ENCODE measurements around the gene DUS3L. TPM values are rescaled to one million over a fixed set of nuclear protein-coding genes. Genes with fewer than 3 reads are reported as not detected.

The DUS3L gene
- total RNA-seq, 1 donor from 2014 or later, result 16.2 TPM

DNA sequence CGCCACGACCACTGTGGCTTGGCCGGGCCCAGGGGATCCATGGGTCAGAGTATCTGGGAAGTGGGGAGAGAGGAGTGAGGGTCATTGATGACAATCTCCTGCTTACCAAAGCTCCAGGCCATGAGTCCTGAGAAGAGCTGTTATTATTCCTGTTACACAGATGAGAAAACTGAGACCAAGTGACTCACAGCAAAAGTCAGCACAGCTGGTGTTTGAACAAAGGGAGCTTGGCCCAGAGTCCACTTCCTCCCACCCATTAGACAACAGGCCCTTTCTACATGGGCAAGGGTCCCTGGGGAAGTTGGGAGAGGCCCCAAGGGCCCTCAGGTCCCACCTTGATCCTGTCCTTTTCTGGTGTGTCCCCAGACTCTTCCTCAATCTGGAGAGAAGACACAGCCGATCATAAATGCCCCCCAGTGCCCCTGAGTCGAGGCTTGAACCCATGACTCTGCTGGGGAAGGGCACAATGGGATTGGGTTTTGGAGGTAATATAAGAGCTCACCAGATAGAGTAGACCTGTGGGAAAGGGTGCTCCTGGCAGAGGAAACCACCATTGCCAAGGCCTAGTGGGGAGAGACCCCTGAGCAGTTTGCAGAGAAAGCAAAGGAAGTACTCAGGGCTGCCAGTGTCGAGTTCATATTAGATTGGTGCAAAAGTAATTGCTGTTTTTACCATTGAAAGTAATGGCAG, 41.7 kb upstream of the DUS3L start:
- H3K27me3 Mint-ChIP-seq (ENCODE audit: unreplicated experiment), result peaks cover 8% of the 10 kb centered on the region
- H3K4me3 Mint-ChIP-seq (ENCODE audit: unreplicated experiment), result no peak overlapping the region
- H3K36me3 Mint-ChIP-seq (ENCODE audit: low read depth, unreplicated experiment), result no peaks in the 10 kb centered on the region
- TF ChIP-seq, protein P1, sequence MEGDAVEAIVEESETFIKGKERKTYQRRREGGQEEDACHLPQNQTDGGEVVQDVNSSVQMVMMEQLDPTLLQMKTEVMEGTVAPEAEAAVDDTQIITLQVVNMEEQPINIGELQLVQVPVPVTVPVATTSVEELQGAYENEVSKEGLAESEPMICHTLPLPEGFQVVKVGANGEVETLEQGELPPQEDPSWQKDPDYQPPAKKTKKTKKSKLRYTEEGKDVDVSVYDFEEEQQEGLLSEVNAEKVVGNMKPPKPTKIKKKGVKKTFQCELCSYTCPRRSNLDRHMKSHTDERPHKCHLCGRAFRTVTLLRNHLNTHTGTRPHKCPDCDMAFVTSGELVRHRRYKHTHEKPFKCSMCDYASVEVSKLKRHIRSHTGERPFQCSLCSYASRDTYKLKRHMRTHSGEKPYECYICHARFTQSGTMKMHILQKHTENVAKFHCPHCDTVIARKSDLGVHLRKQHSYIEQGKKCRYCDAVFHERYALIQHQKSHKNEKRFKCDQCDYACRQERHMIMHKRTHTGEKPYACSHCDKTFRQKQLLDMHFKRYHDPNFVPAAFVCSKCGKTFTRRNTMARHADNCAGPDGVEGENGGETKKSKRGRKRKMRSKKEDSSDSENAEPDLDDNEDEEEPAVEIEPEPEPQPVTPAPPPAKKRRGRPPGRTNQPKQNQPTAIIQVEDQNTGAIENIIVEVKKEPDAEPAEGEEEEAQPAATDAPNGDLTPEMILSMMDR (IDR thresholded peaks at IDR 0.05; ENCODE audit: unreplicated experiment), result no peak
- no peak for DNase-seq (ENCODE audit: low spot score)
- no peak overlapping the region for H3K27ac Mint-ChIP-seq (ENCODE audit: unreplicated experiment)
- no peaks in the 10 kb centered on the region for H3K4me1 Mint-ChIP-seq (ENCODE audit: unreplicated experiment)
- H3K9me3 Mint-ChIP-seq (ENCODE audit: unreplicated experiment), result no peaks in the 10 kb centered on the region

DNA sequence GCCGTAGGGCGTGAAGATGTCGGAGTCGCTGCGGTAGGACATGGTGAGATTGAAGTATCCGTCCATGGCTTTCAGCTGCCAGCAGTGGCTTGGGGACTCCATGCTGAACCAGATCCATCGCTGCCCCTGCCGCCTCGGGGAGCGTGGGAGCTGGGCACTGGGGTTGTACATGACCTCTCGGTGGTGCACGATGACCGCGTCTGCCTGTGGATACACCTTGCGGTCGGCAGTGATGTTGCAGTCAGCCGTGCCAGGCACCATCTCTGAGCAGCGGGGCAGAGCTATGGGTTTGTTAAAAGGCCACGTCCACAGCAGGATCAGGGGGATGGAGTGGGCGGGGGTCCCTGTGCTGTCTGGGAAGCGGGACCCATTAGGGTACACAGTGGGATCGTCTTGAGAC, 41.1 kb upstream of the DUS3L start:
- H3K27ac Mint-ChIP-seq (ENCODE audit: unreplicated experiment), result no peak overlapping the region
- H3K9me3 Mint-ChIP-seq (ENCODE audit: unreplicated experiment), result no peaks in the 10 kb centered on the region
- H3K36me3 Mint-ChIP-seq (ENCODE audit: low read depth, unreplicated experiment), result no peaks in the 10 kb centered on the region

DNA sequence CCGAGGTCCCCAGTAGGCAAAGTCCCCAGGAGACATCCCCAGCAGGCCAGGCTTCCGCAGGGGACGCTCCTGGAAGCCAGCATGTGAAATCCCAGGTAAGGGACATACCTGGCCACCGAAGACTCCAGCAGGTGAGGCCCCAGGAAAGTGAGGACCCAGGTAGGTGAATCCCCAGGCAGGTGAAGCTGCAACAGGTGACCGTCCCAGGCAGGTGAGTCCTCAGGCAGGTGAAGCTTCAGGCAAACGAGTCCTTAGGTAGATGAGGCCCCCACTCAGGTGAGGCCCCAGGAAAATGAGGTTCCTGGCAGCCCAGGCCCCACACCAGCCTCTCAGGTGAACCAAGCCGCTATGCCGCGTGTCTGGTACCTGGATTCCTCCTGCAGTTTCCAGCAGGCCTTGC, 40.2 kb upstream of the DUS3L start:
- TF ChIP-seq, protein P1 (IDR thresholded peaks at IDR 0.05; ENCODE audit: unreplicated experiment), result no peak
- H3K4me3 Mint-ChIP-seq (ENCODE audit: unreplicated experiment), result no peak overlapping the region
- H3K27me3 Mint-ChIP-seq (ENCODE audit: unreplicated experiment), result peaks cover 7% of the 10 kb centered on the region
- no peak overlapping the region for H3K27ac Mint-ChIP-seq (ENCODE audit: unreplicated experiment)
- H3K9me3 Mint-ChIP-seq (ENCODE audit: unreplicated experiment), result no peaks in the 10 kb centered on the region
- no peaks in the 10 kb centered on the region for H3K36me3 Mint-ChIP-seq (ENCODE audit: low read depth, unreplicated experiment)
- H3K4me1 Mint-ChIP-seq (ENCODE audit: unreplicated experiment), result no peaks in the 10 kb centered on the region
- DNase-seq (ENCODE audit: low spot score), result no peak

More for the DNA sequence above, 41.1 kb upstream of the DUS3L start:
- H3K27me3 Mint-ChIP-seq (ENCODE audit: unreplicated experiment), result peaks cover 8% of the 10 kb centered on the region
- no peaks in the 10 kb centered on the region for H3K4me1 Mint-ChIP-seq (ENCODE audit: unreplicated experiment)
- no peak overlapping the region for H3K4me3 Mint-ChIP-seq (ENCODE audit: unreplicated experiment)
- DNase-seq (ENCODE audit: low spot score), result no peak
- TF ChIP-seq, protein P1 (IDR thresholded peaks at IDR 0.05; ENCODE audit: unreplicated experiment), result no peak

DNA sequence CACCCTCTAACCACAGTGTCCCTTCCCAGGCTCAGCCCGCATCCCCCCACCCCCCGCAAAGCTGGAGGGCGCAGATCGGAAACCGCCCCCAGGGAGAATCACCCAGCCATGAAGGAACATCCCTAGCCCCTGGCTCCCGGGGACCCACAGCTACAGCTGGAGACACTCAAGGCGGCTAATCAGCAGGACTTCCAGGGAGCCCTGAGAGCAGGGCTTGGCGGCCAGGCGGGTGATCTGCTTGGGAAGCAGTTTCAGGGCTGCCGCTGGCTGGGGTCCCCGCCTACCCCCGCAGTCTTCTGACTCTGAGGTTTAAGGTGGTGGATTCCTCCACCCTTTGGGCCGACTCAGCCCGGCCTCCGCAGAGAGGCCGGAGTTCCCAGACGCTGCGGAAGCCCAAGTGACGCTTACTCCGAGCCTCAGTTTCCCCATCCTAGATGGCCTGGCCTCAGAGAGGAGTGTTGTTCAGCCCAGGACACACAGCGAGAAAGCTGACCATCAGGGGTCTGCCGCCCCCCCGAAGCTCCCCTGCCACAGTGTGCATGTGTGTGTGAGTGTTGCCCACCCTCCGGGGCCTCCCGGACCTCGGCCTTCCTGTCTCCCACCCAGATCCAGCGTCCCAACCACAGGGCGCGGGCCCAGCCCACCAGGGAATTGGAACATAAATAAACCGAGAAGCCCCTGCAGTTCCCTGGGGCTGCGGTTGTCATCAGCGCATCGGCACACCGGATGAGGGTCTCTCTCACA, 38.8 kb upstream of the DUS3L start:
- no peaks in the 10 kb centered on the region for H3K4me1 Mint-ChIP-seq (ENCODE audit: unreplicated experiment)
- H3K27ac Mint-ChIP-seq (ENCODE audit: unreplicated experiment), result no peak overlapping the region
- DNase-seq (ENCODE audit: low spot score), result no peak
- H3K4me3 Mint-ChIP-seq (ENCODE audit: unreplicated experiment), result peak overlapping the region; percentile 78
- no peaks in the 10 kb centered on the region for H3K36me3 Mint-ChIP-seq (ENCODE audit: low read depth, unreplicated experiment)
- H3K27me3 Mint-ChIP-seq (ENCODE audit: unreplicated experiment), result peaks cover 7% of the 10 kb centered on the region
- TF ChIP-seq, protein P1 (IDR thresholded peaks at IDR 0.05; ENCODE audit: unreplicated experiment), result no peak
- no peaks in the 10 kb centered on the region for H3K9me3 Mint-ChIP-seq (ENCODE audit: unreplicated experiment)
